CD4-positive, alpha-beta memory T cell (primary cell): ENCODE measurements around the gene TUBAL3. TPM values are rescaled to one million over a fixed set of nuclear protein-coding genes. Genes with fewer than 3 reads are reported as not detected.
"Not testable (repeated sequence)": the region's sequence is repeated elsewhere in the genome, so short reads cannot be mapped to it uniquely, and the experiment has no call there.

Source experiments
- CTCF ChIA-PET: fragments of 350-600 bp; sonication (Branson Sonifier 250); formaldehyde crosslinking; loops from one replicate; lab custom pipeline; 2021; ENCODE audit warnings: inconsistent platforms; ENCODE audit not compliant: partially characterized antibody; lab: Charles Lee
- POLR2A ChIA-PET: fragments of 350-600 bp; sonication (Branson Sonifier 250); formaldehyde crosslinking; loops from one replicate; lab custom pipeline; 2021; ENCODE audit not compliant: partially characterized antibody; lab: Charles Lee
- DNase-seq, 5 donors: peaks; one replicate each; pipeline versions ENCODE4 v3.0.0 to v3.0.0-alpha.2; 2020 to 2022; ENCODE audit warnings: mixed read lengths in 1 of 5
- H3K27ac ChIP-seq: one replicate; pipeline ENCODE4 v1.7.0; 2013; ENCODE audit warnings: low read depth, low read length
- H3K27me3 ChIP-seq: 2 replicates; pipeline ENCODE4 v1.7.0; 2013; ENCODE audit warnings: mild to moderate bottlenecking, low read length, moderate library complexity; ENCODE audit not compliant: insufficient read depth
- H3K36me3 ChIP-seq: 2 replicates; pipeline ENCODE4 v1.7.0; 2013; ENCODE audit warnings: mild to moderate bottlenecking, low read length, moderate library complexity; ENCODE audit not compliant: insufficient read depth
- H3K4me1 ChIP-seq: 2 replicates; pipeline ENCODE4 v1.7.0; 2013; ENCODE audit warnings: mild to moderate bottlenecking, low read length, moderate library complexity; ENCODE audit not compliant: insufficient read depth
- H3K4me3 ChIP-seq, 2 donors: one replicate each; pipeline ENCODE4 v1.7.0; 2013; ENCODE audit warnings: low read length in 2 of 2, mild to moderate bottlenecking in 1 of 2
- H3K9me3 ChIP-seq, 2 donors: one replicate each; pipeline ENCODE4 v1.7.0; 2013; ENCODE audit warnings: low read length in 2 of 2, control low read depth in 1 of 2; ENCODE audit not compliant: control insufficient read depth in 1 of 2
- H3K27ac Mint-ChIP-seq, 7 donors: one replicate each; pipeline ENCODE4 v1.8.0; 2020 to 2021; ENCODE audit warnings: mixed read lengths in 7 of 7, mild to moderate bottlenecking in 6 of 7, inconsistent platforms in 3 of 7, moderate library complexity in 3 of 7
- H3K27me3 Mint-ChIP-seq, 2 donors: one replicate each; pipeline ENCODE4 v1.8.0; 2020 to 2021; ENCODE audit warnings: mixed read lengths in 2 of 2
- H3K36me3 Mint-ChIP-seq, 2 donors: one replicate each; pipeline ENCODE4 v1.8.0; 2020 to 2021; ENCODE audit warnings: mixed read lengths in 2 of 2, inconsistent platforms in 1 of 2, mild to moderate bottlenecking in 1 of 2
- H3K4me1 Mint-ChIP-seq, 4 donors: one replicate each; pipeline ENCODE4 v1.8.0; 2020 to 2021; ENCODE audit warnings: mixed read lengths in 4 of 4, mild to moderate bottlenecking in 1 of 4
- H3K4me3 Mint-ChIP-seq, 8 donors: one replicate each; pipeline ENCODE4 v1.8.0; 2020 to 2021; ENCODE audit warnings: mixed read lengths in 8 of 8, mild to moderate bottlenecking in 7 of 8, moderate library complexity in 6 of 8, inconsistent platforms in 3 of 8
- H3K9me3 Mint-ChIP-seq, 8 donors: one replicate each; pipeline ENCODE4 v1.8.0; 2020 to 2021; ENCODE audit warnings: mixed read lengths in 8 of 8, mild to moderate bottlenecking in 5 of 8, inconsistent platforms in 3 of 8, moderate library complexity in 1 of 8
- intact Hi-C: fragments of 100-400 bp; cut with micrococcal nuclease; formaldehyde crosslinking; loops from one replicate; pipeline ENCODE4 v1.15.1; 2023
- polyA plus RNA-seq, 2 donors: library from polyadenylated mRNA; unstranded; fragments of 300-500 nt; fragmentation: Illumina TruSeq; gene quantifications; one replicate each; pipeline ENCODE4 v1.2.3, GENCODE V29; 2021
- total RNA-seq, 2 experiments: library from RNA; stranded (reverse); gene quantifications; one replicate each; pipeline ENCODE4 v1.2.3, GENCODE V29; 2021

The TUBAL3 gene
- total and polyA plus RNA-seq, 4 experiments from 2014 or later, result not detected

- ChIA-PET POLR2A (interaction anchor here (0.5 kb wide), 1 partner anchor 17 kb away, joined by 3 read pairs; no protein-coding TSS in a partner anchor), CTCF (no interaction called here)
- Histone ChIP-seq H3K9me3 (no peaks in the 10 kb centered on the region), H3K27ac (no peak overlapping the region), H3K4me3 (peak overlapping the region; percentile 25 to 48), H3K36me3 (no peaks in the 10 kb centered on the region), H3K4me1 (peaks cover 10% of the 10 kb centered on the region), H3K27me3 (no peaks in the 10 kb centered on the region)
- intact Hi-C loops, result no loop called here
- peaks cover 0 to 2% (median 0%) of the 10 kb centered on the region in 4 donors for H3K4me1 Mint-ChIP-seq
- DNase-seq, result no peak
- H3K27ac Mint-ChIP-seq, result no peak overlapping the region
- peaks cover 0 to 1% of the 10 kb centered on the region in 2 donors for H3K36me3 Mint-ChIP-seq
- peaks cover 6 to 9% of the 10 kb centered on the region in 2 donors for H3K27me3 Mint-ChIP-seq
- peaks cover 0 to 4% (median under 1%) of the 10 kb centered on the region in 8 donors for H3K9me3 Mint-ChIP-seq
- H3K4me3 Mint-ChIP-seq, result no peak overlapping the region
Measured at GRCh38 chr10:5413012-5413938, 8.6 kb upstream of the TUBAL3 start.

DNA sequence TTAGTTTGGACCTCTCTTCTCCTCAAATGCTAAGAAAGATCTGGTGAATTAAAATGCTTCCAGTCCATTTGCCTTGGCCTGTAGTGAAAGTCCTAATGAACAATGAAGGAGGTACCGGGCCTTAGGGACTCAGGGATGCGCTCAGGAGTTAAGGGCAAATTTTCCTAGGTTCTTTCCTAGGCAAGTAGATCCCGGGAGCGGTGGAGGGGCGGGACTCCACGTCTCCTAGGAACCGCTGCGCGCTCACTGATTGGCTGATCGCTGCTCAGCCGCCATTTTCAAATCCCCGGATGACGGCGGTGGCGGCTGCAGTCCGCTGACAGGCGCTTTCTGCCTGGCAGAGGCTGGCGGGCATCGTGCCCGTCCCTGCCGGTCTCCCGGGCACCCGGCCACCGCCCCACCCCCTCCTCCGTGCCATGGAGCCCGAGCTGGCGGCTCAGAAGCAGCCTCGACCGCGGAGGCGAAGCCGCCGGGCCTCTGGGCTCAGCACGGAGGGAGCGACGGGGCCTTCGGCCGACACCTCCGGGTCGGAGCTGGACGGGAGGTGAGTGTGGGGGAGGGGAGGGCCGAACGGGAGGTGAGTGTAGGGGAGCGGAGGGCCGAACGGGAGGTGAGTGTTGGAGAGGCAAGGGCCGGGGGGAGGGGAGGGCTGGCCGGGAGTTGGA is 7.8 kb upstream of the TUBAL3 start, which contains the start of gene NET1:
Gene NET1, plus strand, starts transcription at position 281 of the 665 bp plus-strand sequence. Its CDS starts 136 bp downstream, at position 417.
- peak within 1 kb of the TSS; percentile 82 to 88 (median 86) for H3K4me3 Mint-ChIP-seq
- ChIA-PET POLR2A (no interaction called here), CTCF (interaction anchor here (1.4 kb wide), 1 partner anchor 597 kb away, joined by 3 read pairs; no protein-coding TSS in a partner anchor)
- H3K4me3 ChIP-seq, result peak within 1 kb of the TSS; percentile 48 to 61
- peak; percentile 53 to 69 (median 63) for DNase-seq
- H3K36me3 ChIP-seq, result no peaks in the 10 kb centered on the region
- no peaks in the 10 kb centered on the region for H3K9me3 ChIP-seq
- H3K4me1 ChIP-seq, result peaks cover 10% of the 10 kb centered on the region
- peaks cover 8 to 9% of the 10 kb centered on the region in 2 donors for H3K27me3 Mint-ChIP-seq
- peak within 1 kb of the TSS in 4 of 7 donors; percentile 34 to 86 (median 70) for H3K27ac Mint-ChIP-seq
- no peaks in the 10 kb centered on the region for H3K27me3 ChIP-seq
- H3K4me1 Mint-ChIP-seq, result peaks cover 0 to 2% (median 0%) of the 10 kb centered on the region in 4 donors
- H3K9me3 Mint-ChIP-seq, result no peaks in the 10 kb centered on the region
- H3K27ac ChIP-seq, result peak within 1 kb of the TSS; percentile 13
- no peaks in the 10 kb centered on the region for H3K36me3 Mint-ChIP-seq
- intact Hi-C loops, result no loop called here

DNA sequence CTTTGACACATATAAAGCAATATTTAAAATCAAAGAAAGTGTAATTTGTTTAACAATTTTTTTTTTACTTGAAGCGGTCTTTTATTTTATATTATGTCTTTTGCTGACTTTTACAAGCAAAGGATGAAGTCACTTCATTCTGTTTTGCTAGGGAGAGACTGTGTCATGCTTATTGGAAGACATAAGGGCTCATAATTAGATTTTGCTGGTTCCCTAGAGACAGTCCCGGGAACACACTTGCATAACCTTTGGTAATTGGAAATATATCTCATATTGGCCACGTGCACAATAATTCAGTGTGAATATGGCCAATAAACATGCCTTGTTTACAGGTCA is 7.3 kb upstream of the TUBAL3 start:
- ChIA-PET CTCF (interaction anchor here (1.4 kb wide), 1 partner anchor 597 kb away, joined by 3 read pairs; no protein-coding TSS in a partner anchor), POLR2A (no interaction called here)
- DNase-seq, result no peak
- peak overlapping the region; percentile 44 to 61 for H3K4me3 ChIP-seq
- Mint-ChIP-seq H3K4me1 (peaks cover 0 to 2% (median 0%) of the 10 kb centered on the region in 4 donors), H3K9me3 (no peaks in the 10 kb centered on the region), H3K27ac (peak overlapping the region in 3 of 7 donors; percentile 34 to 86 (median 76)), H3K4me3 (peak overlapping the region; percentile 82 to 88 (median 86)), H3K36me3 (no peaks in the 10 kb centered on the region), H3K27me3 (peaks cover 9 to 10% of the 10 kb centered on the region in 2 donors)
- H3K9me3 ChIP-seq, result no peaks in the 10 kb centered on the region
- no peak overlapping the region for H3K27ac ChIP-seq
- H3K27me3 ChIP-seq, result no peaks in the 10 kb centered on the region
- intact Hi-C loops, result no loop called here
- peaks cover 10% of the 10 kb centered on the region for H3K4me1 ChIP-seq
- H3K36me3 ChIP-seq, result no peaks in the 10 kb centered on the region

DNA sequence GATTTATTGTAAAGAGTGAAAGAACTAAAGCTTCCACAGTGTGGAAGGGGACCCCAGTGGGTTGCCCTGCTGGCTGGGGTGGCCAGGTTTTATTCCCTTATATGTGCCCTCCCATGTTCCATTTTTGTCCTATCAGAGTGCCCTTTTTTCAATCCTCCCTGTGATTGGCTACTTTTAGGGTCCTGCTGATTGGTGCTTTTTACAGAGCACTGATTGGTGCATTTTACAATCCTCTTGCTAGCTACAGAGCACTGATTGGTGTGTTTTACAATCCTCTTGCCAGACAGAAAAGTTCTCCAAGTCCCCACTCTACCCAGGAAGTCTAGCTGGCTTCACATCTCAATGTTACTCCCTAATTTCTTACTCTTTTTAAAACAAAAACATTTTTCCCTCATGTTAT is 6.2 kb upstream of the TUBAL3 start:
- DNase-seq, intact Hi-C loops, H3K27ac ChIP-seq, H3K9me3 Mint-ChIP-seq, H3K36me3 ChIP-seq, H3K4me1 Mint-ChIP-seq, H3K4me3 ChIP-seq, H3K9me3 ChIP-seq, H3K36me3 Mint-ChIP-seq, H3K27ac Mint-ChIP-seq, H3K27me3 ChIP-seq: not testable (repeated sequence)
- ChIA-PET POLR2A (interaction anchor here (0.9 kb wide), 1 partner anchor 585 kb away, joined by 3 read pairs; the partner anchor contains the start of gene AKR1E2), CTCF (interaction anchor here (0.7 to 1.4 kb wide), 2 partner anchors 15 to 596 kb away, joined by 3 read pairs; no protein-coding TSS in a partner anchor)
- Mint-ChIP-seq H3K27me3 (peaks cover 9 to 10% of the 10 kb centered on the region in 2 donors), H3K4me3 (peak overlapping the region in 2 of 8 donors; percentile 17 to 30)
- H3K4me1 ChIP-seq, result peaks cover 10% of the 10 kb centered on the region

- DNase-seq, result no peak
- no peak overlapping the region for H3K4me3 ChIP-seq
- ChIA-PET CTCF (no interaction called here), POLR2A (no interaction called here)
- H3K27ac Mint-ChIP-seq, result no peak overlapping the region
- H3K27me3 ChIP-seq, result no peaks in the 10 kb centered on the region
- H3K9me3 ChIP-seq, result no peaks in the 10 kb centered on the region
- no peaks in the 10 kb centered on the region for H3K36me3 Mint-ChIP-seq
- no peaks in the 10 kb centered on the region for H3K36me3 ChIP-seq
- H3K4me1 Mint-ChIP-seq, result peaks cover 0 to 2% (median 0%) of the 10 kb centered on the region in 4 donors
- H3K4me3 Mint-ChIP-seq, result no peak overlapping the region
- intact Hi-C loops, result no loop called here
- H3K9me3 Mint-ChIP-seq, result no peaks in the 10 kb centered on the region
- no peak overlapping the region for H3K27ac ChIP-seq
- H3K27me3 Mint-ChIP-seq, result peaks cover 5 to 10% of the 10 kb centered on the region in 2 donors
- H3K4me1 ChIP-seq, result peaks cover 2% of the 10 kb centered on the region
Measured at GRCh38 chr10:5406918-5407317, 2.3 kb upstream of the TUBAL3 start.

DNA sequence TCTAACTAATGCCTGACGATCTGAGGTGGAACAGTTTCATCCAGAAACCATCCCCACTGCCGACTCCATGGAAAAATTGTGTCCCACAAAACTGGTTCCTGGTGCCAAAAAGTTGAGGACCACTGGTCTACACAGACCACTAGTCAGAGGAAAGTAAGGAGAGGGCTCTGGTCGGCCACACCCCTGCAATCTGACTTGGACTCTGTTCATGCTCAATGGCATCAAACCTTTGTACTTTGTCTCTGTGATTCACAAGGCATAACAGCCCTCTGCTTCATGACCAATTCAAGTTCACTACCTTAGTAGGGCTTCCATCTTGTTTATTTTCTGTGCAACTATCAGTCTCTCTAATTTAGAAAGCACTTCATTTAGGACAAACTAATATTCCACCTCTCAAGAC is 1.8 kb downstream of the TUBAL3 start:
- no peak overlapping the region for H3K27ac Mint-ChIP-seq
- peaks cover under 1 to 5% of the 10 kb centered on the region in 2 donors for H3K27me3 Mint-ChIP-seq
- H3K36me3 ChIP-seq, result no peaks in the 10 kb centered on the region
- no peaks in the 10 kb centered on the region for H3K9me3 Mint-ChIP-seq
- H3K4me3 ChIP-seq, result no peak overlapping the region
- no peaks in the 10 kb centered on the region for H3K36me3 Mint-ChIP-seq
- no peak for DNase-seq
- peaks cover under 1% of the 10 kb centered on the region for H3K27me3 ChIP-seq
- no peak overlapping the region for H3K4me3 Mint-ChIP-seq
- H3K4me1 ChIP-seq, result no peaks in the 10 kb centered on the region
- H3K27ac ChIP-seq, result no peak overlapping the region
- no peaks in the 10 kb centered on the region for H3K9me3 ChIP-seq
- POLR2A ChIA-PET, result no interaction called here
- CTCF ChIA-PET, result interaction anchor here (1.3 kb wide), 1 partner anchor 20 kb away, joined by 3 read pairs; no protein-coding TSS in a partner anchor
- intact Hi-C loops, result no loop called here
- peaks cover 0 to 2% (median 0%) of the 10 kb centered on the region in 4 donors for H3K4me1 Mint-ChIP-seq
